HG03064 (cell line): Measurements from ENCODE around the gene IL10RA.
"Not testable (repeated sequence)": the region's sequence is repeated elsewhere in the genome, so short reads cannot be mapped to it uniquely, and the experiment has no call there.

ENCODE experiments used
- ATAC-seq: cut with Tn5 transposase; IDR thresholded peaks from one replicate; pipeline ENCODE4 v1.9.1; 2021; ENCODE audit warnings: low read depth; ENCODE audit not compliant: unreplicated experiment

IL10RA gene

GRCh38 chr11:117960406-117960805 is 25.8 kb upstream of the IL10RA start:
- ATAC-seq, result no peak

GRCh38 chr11:117961896-117962295 is 24.3 kb upstream of the IL10RA start:
- no peak for ATAC-seq

GRCh38 chr11:117962826-117963225 is 23.4 kb upstream of the IL10RA start:
- ATAC-seq, result no peak

GRCh38 chr11:117966908-117967307 is 19.3 kb upstream of the IL10RA start:
- no peak for ATAC-seq

- ATAC-seq, result no peak
Observed at GRCh38 chr11:117969160-117969991, 16.8 kb upstream of the IL10RA start.

GRCh38 chr11:117970400-117971024 is 15.7 kb upstream of the IL10RA start:
- ATAC-seq, result no peak

- ATAC-seq, result no peak
Observed at GRCh38 chr11:117972044-117972443, 14.2 kb upstream of the IL10RA start.

- ATAC-seq, result no peak
Observed at GRCh38 chr11:117972629-117973502, 13.3 kb upstream of the IL10RA start.

- ATAC-seq, result no peak
Observed at GRCh38 chr11:117973503-117973860, 12.7 kb upstream of the IL10RA start.

GRCh38 chr11:117976445-117976844 is 9.7 kb upstream of the IL10RA start:
- no peak for ATAC-seq

GRCh38 chr11:117977029-117977428 is 9.2 kb upstream of the IL10RA start:
- ATAC-seq, result no peak

- not testable (repeated sequence) for ATAC-seq
Observed at GRCh38 chr11:117977612-117978264, 8.5 kb upstream of the IL10RA start.

GRCh38 chr11:117978291-117978910 is 7.8 kb upstream of the IL10RA start:
- not testable (repeated sequence) for ATAC-seq

GRCh38 chr11:117978991-117979390 is 7.2 kb upstream of the IL10RA start:
- no peak for ATAC-seq

- no peak for ATAC-seq
Observed at GRCh38 chr11:117979481-117980211, 6.5 kb upstream of the IL10RA start.

- ATAC-seq, result no peak
Observed at GRCh38 chr11:117980280-117980679, 5.9 kb upstream of the IL10RA start.

- ATAC-seq, result no peak
Observed at GRCh38 chr11:117980720-117981119, 5.5 kb upstream of the IL10RA start.

GRCh38 chr11:117983163-117983475 is 3.1 kb upstream of the IL10RA start:
- ATAC-seq, result no peak

- no peak for ATAC-seq
Observed at GRCh38 chr11:117984476-117984875, 1.7 kb upstream of the IL10RA start.
